NCI-H524 treated with DMSO at 0.1 percent for 48 hours (cell line): ENCODE measurements around the gene PRTN3.
"Not testable (repeated sequence)": the region's sequence is repeated elsewhere in the genome, so short reads cannot be mapped to it uniquely, and the experiment has no call there.

Source experiments
- DNase-seq: peaks from one replicate; lab custom pipeline; 2025; lab: John Stamatoyannopoulos, UW

The PRTN3 gene

GRCh38 chr19:816500-816857, 24.3 kb upstream of the PRTN3 start:
- no peak for DNase-seq

GRCh38 chr19:820212-820611, 20.6 kb upstream of the PRTN3 start:
- not testable (repeated sequence) for DNase-seq

- DNase-seq = no peak
Measured at GRCh38 chr19:821231-821824, 19.5 kb upstream of the PRTN3 start.

- no peak for DNase-seq
Measured at GRCh38 chr19:821825-822503, 18.8 kb upstream of the PRTN3 start, which contains the start of gene PLPPR3. PLPPR3 (minus strand) TSS chr19:821955; CDS start chr19:821559, 396 bp downstream.

DNA sequence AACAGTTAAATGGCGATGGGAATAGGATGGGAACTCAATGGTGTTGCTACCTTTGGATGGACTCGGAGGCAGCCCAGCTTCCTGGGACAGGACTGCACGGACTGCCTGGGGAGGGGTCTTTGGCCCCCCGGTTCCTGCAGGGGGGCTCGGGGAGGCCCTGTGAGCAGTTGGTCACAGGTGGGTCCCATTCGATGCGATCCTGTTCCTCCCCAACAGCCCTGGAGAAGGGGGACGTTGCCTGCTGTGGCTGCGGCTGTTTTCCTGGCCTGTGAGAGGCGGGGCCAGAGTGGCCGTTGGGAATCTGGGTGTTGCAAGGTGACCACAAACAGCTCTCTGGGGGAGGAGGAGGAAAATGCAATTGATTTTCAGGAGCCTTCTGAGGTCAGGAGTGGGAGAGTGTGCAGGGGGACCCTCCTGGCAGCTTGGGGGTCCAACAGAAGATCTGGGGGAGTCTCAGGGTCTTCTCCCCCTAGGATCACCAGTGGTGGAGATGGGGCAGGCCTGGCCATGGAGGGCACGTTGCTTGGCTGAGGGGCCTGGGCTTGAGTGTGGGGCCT, 17.2 kb upstream of the PRTN3 start:
- no peak for DNase-seq

GRCh38 chr19:824885-825284, 15.9 kb upstream of the PRTN3 start:
- no peak for DNase-seq

- DNase-seq = no peak
Measured at GRCh38 chr19:825897-826644, 14.7 kb upstream of the PRTN3 start.

DNA sequence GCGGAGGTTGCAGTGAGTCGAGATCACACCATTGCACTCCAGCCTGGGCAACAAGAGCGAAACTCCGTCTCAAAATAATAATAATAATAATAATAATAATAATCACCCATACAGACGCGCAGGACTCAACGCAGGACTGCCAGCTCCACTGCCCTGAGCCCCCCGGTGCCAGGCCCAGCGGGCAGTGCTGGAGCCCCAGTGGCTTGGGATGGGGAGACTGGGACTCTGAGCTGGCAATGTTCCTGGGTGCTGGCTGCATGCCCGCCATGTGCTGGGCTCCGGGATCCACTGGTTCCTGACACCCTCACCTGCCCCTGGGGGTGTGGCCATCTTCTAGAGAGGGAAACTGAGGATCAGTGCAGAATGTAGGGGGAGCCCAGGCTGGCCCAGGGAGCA, 13.5 kb upstream of the PRTN3 start:
- no peak for DNase-seq

DNA sequence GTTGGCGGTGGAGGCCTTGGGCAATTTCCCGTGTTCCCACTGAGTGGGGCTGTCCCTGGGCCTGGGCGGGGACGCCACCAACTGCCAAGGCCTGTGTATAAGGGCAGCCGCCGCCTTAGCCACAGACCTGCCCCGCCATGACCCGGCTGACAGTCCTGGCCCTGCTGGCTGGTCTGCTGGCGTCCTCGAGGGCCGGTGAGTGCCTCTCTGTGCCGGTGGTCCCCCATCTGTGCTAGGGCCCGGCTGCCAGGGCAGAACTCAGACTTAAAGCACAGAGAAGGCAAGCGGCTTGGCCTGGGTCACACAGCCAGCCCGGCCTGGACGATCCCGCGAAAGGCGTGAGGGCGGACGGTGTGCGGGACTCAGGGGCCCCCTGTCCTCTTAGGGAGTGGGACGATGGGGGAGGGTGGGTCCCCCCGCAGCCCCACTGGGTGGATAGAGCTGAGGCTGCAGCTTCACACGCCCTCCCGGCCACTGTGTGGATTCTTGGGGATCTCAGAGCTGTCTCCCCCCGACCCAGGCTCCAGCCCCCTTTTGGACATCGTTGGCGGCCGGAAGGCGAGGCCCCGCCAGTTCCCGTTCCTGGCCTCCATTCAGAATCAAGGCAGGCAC, 13.0 kb upstream of the PRTN3 start, which contains the start of gene AZU1:
Gene AZU1 (plus strand): TSS at position 128 of the 612 bp plus-strand sequence. CDS start 10 bp downstream, at position 138.
- DNase-seq = no peak

DNA sequence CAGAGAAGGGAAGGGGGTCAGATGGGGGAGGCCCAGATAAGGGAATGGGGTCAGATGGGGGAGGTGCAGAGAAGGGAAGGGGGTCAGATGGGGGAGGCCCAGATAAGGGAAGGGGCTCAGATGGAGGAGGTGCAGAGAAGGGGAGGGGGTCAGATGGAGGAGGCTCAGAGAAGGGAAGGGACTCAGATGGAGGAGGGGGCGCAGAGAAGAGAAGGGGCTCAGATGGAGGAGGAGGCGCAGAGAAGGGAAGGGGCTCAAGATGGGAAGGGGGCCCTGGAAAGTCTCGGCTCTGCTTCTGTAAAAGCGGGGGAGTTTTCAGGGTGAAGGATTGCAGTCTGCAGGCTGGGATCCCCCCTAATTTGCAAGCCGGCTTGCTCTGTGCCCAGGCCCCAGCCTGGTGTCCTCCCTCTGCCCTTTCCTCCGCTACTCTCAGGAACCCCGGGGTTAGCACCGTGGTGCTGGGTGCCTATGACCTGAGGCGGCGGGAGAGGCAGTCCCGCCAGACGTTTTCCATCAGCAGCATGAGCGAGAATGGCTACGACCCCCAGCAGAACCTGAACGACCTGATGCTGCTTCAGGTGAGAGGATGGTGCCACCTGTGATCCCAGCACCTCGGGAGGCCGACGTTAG, 11.6 kb upstream of the PRTN3 start:
- no peak for DNase-seq

DNA sequence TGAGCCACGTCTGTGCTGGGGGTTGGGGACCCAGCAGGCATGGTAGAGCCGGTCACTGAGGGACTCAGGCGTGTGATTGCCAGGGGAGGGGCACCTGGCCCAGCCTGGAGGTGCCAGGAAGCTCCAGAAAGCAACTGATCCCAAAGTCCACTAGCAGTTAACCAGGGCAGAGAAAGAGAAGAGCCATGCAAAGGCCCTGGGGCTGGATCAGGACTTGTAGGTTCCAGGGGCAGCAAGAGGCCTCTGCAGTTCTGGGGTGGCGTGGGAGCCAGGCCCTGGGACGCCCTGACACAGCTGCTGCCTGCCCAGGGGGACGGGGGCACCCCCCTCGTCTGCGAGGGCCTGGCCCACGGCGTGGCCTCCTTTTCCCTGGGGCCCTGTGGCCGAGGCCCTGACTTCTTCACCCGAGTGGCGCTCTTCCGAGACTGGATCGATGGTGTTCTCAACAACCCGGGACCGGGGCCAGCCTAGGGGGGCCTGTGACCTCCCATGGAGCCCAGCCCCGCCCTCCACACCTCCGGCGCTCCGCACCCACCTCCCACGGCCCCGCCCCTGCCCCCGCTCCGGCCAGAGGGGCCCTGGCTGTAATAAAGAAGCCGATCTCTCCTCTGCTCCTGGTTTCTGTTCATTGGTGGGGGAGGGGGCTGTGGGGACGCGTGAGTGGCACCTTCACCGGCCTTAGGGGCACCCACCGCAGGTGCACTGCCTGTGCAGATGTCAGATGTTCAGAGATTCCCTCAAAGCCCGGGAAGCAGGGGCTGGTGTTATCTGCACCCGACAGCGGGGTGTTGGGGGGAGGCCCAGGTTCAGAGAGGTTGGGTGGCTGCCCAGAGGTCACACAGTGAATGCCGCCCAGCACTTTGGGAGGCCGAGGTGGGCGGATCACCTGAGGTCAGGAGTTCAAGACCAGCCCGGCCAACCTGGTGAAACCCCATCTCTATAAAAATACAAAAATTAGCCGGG, 9.1 kb upstream of the PRTN3 start:
- no peak for DNase-seq

- no peak for DNase-seq
Measured at GRCh38 chr19:834216-834615, 6.6 kb upstream of the PRTN3 start.

GRCh38 chr19:835210-835810, 5.5 kb upstream of the PRTN3 start:
- DNase-seq = no peak

GRCh38 chr19:842802-843179, 2.0 kb downstream of the PRTN3 start:
- not testable (repeated sequence) for DNase-seq

DNA sequence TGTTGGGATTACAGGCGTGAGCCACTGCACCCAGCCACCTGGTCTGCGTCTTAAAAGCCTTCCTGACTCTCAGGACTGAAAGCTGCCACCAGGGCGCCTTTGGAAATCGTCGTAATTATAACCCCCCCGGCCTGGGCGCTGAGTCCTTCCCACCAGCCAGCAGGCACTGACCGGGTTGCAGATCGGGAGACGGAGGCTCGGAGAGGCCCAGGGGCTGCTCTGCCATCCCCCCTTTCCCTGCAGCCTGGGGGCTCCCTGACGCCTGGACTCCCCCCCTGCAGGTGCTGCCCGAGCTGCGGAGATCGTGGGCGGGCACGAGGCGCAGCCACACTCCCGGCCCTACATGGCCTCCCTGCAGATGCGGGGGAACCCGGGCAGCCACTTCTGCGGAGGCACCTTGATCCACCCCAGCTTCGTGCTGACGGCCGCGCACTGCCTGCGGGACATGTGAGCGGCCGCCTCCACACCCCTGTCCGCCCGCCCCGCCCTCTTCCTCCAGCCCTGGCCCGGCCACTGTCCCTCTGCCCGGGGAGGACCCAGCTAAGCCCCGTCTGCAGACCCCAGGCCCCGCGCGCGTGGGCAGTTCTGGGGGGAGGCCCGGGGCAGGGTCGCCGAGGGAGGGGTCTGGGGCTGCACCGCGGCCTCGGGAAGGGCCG, 2.5 kb downstream of the PRTN3 start:
- DNase-seq = no peak

DNA sequence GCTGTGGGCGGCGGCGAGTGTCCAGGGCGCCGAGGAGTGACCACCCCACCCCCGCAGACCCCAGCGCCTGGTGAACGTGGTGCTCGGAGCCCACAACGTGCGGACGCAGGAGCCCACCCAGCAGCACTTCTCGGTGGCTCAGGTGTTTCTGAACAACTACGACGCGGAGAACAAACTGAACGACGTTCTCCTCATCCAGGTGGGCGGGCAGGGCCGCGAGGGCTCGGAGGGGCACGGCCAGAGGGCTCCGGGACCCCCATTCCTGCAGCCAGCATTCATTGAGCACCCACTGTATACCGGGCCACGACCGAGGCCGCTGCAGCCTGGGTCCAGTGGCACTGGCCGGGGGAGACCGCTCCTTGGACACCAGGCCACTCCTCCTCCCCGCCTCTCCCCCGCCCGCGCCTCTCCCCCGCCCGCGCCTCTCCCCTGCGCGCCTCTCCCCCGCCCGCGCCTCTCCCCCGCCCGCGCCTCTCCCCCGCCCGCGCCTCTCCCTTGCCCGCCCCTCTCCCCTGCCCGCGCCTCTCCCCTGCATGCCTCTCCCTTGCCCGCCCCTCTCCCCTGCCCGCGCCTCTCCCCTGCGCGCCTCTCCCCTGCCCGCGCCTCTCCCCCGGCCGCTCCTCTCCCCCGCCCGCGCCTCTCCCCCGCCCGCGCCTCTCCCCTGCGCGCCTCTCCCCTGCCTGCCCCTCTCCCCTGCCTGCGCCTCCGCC, 3.2 kb downstream of the PRTN3 start:
- DNase-seq = no peak

GRCh38 chr19:844546-844971, 3.8 kb downstream of the PRTN3 start:
- no peak for DNase-seq

- no peak for DNase-seq
Measured at GRCh38 chr19:845707-846521, 5.1 kb downstream of the PRTN3 start.
